Endothelial cell of umbilical vein (primary cell): ENCODE measurements around the gene RRP15. TPM values are rescaled to one million over a fixed set of nuclear protein-coding genes. Genes with fewer than 3 reads are reported as not detected.
A peak's percentile ranks its signal among the peaks of the same experiment; 100 is the strongest.

Experiments
- BruUV-seq: library from RNA; stranded (reverse); fragments of 400-500 nt; replicated peaks from 2 replicates; lab custom pipeline; 2021; lab: Mats Ljungman, UMichigan
- CTCF ChIA-PET: fragments of 300-600, 350-600 bp; sonication (Branson Sonifier 250); formaldehyde crosslinking; loops from one replicate; lab custom pipeline; 2021; ENCODE audit warnings: antibody characterized with exemption, inconsistent platforms; lab: Charles Lee
- POLR2A ChIA-PET: fragments of 300-600, 350-600 bp; sonication (Branson Sonifier 250); formaldehyde crosslinking; loops from one replicate; lab custom pipeline; 2021; ENCODE audit warnings: antibody characterized with exemption, inconsistent platforms; lab: Charles Lee
- DNase-seq: peaks from one replicate; pipeline ENCODE4 v3.0.0-alpha.2; 2011; ENCODE audit warnings: low read depth, low spot score
- FAIRE-seq: peaks from 2 replicates; lab custom pipeline; 2011; peaks lifted over from hg19 to GRCh38; lab: Jason Lieb, UNC
- H2AFZ ChIP-seq: 2 replicates; pipeline ENCODE4 v1.6.0; 2012; ENCODE audit warnings: low read depth, low read length, control low read depth, inconsistent platforms
- H3K27ac ChIP-seq: 2 replicates; pipeline ENCODE4 v1.5.1; 2011; ENCODE audit warnings: low read depth, mild to moderate bottlenecking, control low read depth, low read length, moderate library complexity; ENCODE audit not compliant: insufficient read depth
- H3K27me3 ChIP-seq, 2 experiments: 2 replicates each; pipeline versions ENCODE4 v1.6.0 to v1.6.1; 2011; ENCODE audit warnings: low read length in 2 of 2, mixed read lengths in 1 of 2; ENCODE audit not compliant: control insufficient read depth in 2 of 2, insufficient read depth in 2 of 2
- H3K36me3 ChIP-seq, 2 experiments: 2 replicates in 1 of 2; 3 replicates in 1 of 2; pipeline ENCODE4 v1.5.1; 2011; ENCODE audit warnings: low read length in 2 of 2, mild to moderate bottlenecking in 1 of 2, moderate library complexity in 1 of 2; ENCODE audit not compliant: control insufficient read depth in 2 of 2, insufficient read depth in 2 of 2; ENCODE audit errors: extremely low read depth in 1 of 2
- H3K4me1 ChIP-seq: 3 replicates; pipeline ENCODE4 v1.5.1; 2011; ENCODE audit warnings: mild to moderate bottlenecking, low read length; ENCODE audit not compliant: control insufficient read depth, insufficient read depth; ENCODE audit errors: extremely low read depth
- H3K4me2 ChIP-seq: 2 replicates; pipeline ENCODE4 v1.6.1; 2011; ENCODE audit warnings: low read length, control low read depth, mixed read lengths; ENCODE audit not compliant: insufficient read depth
- H3K4me3 ChIP-seq, 3 experiments: fragments of 200-600 bp in 1 of 3; sonication (generic), shearing (Covaris generic) in 1 of 3; replicated peaks in 1 of 3; 2 replicates each; pipeline ENCODE4 v1.5.1; 2011 to 2016; ENCODE audit warnings: control low read depth in 3 of 3, low read length in 3 of 3, mild to moderate bottlenecking in 2 of 3, inconsistent platforms in 1 of 3, low read depth in 1 of 3, moderate library complexity in 1 of 3; ENCODE audit not compliant: insufficient read depth in 1 of 3
- H3K79me2 ChIP-seq: 2 replicates; pipeline ENCODE4 v1.6.0; 2012; ENCODE audit warnings: low read length, inconsistent platforms; ENCODE audit not compliant: control insufficient read depth, insufficient read depth
- H3K9ac ChIP-seq: replicated peaks from 2 replicates; pipeline ENCODE3; 2011; ENCODE audit warnings: low read length, control low read depth; ENCODE audit not compliant: insufficient read depth; ENCODE audit errors: extremely low read depth
- H3K9me1 ChIP-seq: replicated peaks from 3 replicates; pipeline ENCODE4 v1.6.0; 2011; ENCODE audit warnings: mild to moderate bottlenecking, low read length; ENCODE audit not compliant: control insufficient read depth, insufficient read depth; ENCODE audit errors: extremely low read depth
- H3K9me3 ChIP-seq: replicated peaks from 2 replicates; pipeline ENCODE4 v1.5.1; 2012; ENCODE audit warnings: low read length, inconsistent platforms; ENCODE audit not compliant: control insufficient read depth, insufficient read depth
- H4K20me1 ChIP-seq: replicated peaks from 2 replicates; pipeline ENCODE3; 2011; ENCODE audit warnings: mild to moderate bottlenecking, low read length; ENCODE audit not compliant: control insufficient read depth, insufficient read depth; ENCODE audit errors: extremely low read depth
- CTCF ChIP-seq, 2 donors: IDR thresholded peaks; 1 replicate in 1 of 2; 2 replicates in 1 of 2; pipeline ENCODE4 v1.5.1; 2011; ENCODE audit warnings: low read length in 2 of 2, mild to moderate bottlenecking in 2 of 2, moderate library complexity in 2 of 2, control low read depth in 1 of 2, inconsistent platforms in 1 of 2, low read depth in 1 of 2; ENCODE audit not compliant: insufficient read depth in 1 of 2; ENCODE audit errors: extremely low read depth in 1 of 2
- EZH2 ChIP-seq: IDR thresholded peaks from 2 replicates; pipeline ENCODE4 v1.6.1; 2012; ENCODE audit warnings: borderline replicate concordance, low read depth, mild to moderate bottlenecking, moderate library complexity, low read length, inconsistent platforms; ENCODE audit not compliant: severe bottlenecking
- FOS ChIP-seq: IDR thresholded peaks from 2 replicates; pipeline ENCODE4 v1.6.1; 2011; ENCODE audit warnings: mild to moderate bottlenecking, low read length, moderate library complexity, borderline replicate concordance; ENCODE audit not compliant: insufficient read depth
- GATA2 ChIP-seq: IDR thresholded peaks from 2 replicates; pipeline ENCODE4 v1.7.0; 2011; ENCODE audit warnings: low read depth, mild to moderate bottlenecking, moderate library complexity, mixed read lengths, low read length; ENCODE audit not compliant: insufficient read length, insufficient read depth
- JUN ChIP-seq: IDR thresholded peaks from 2 replicates; pipeline ENCODE4 v1.6.1; 2011; ENCODE audit warnings: borderline replicate concordance, low read depth; ENCODE audit not compliant: insufficient read length, insufficient read depth
- MAX ChIP-seq: IDR thresholded peaks from 2 replicates; pipeline ENCODE4 v1.6.1; 2011; ENCODE audit not compliant: insufficient read depth, insufficient read length
- MYC ChIP-seq: IDR thresholded peaks from one replicate; pipeline ENCODE4 v1.6.1; 2011; ENCODE audit warnings: mild to moderate bottlenecking, low read depth, low read length
- POLR2A ChIP-seq: IDR thresholded peaks from 2 replicates; pipeline ENCODE4 v1.6.1; 2012; ENCODE audit warnings: low read depth, mild to moderate bottlenecking, control low read depth, low read length
- POLR2AphosphoS5 ChIP-seq: IDR thresholded peaks from 2 replicates; pipeline ENCODE4 v1.6.1; 2012; ENCODE audit warnings: low read depth, mild to moderate bottlenecking, control low read depth, low read length, moderate library complexity; ENCODE audit not compliant: insufficient read depth
- dilution Hi-C: fragments of 300-500 bp; cut with MboI; formaldehyde crosslinking; loops from one replicate; pipeline ENCODE4 v1.15.0; 2019; ENCODE audit warnings: low sequenced_read_pairs; ENCODE audit not compliant: extremely low pct_ligation_motif_present
- intact Hi-C: fragments of 100-400 bp; cut with micrococcal nuclease; formaldehyde crosslinking; loops from one replicate; pipeline ENCODE4 v1.10.0; 2022
- polyA plus RNA-seq, 4 experiments: library from polyadenylated mRNA; depleted of rRNA in 3 of 4; stranded (reverse) in 3 of 4; unstranded in 1 of 4; fragments of >200 nt; gene quantifications; 2 replicates each; pipeline versions ENCODE4 v1.2.1 to v1.2.3, GENCODE V29; 2011 to 2012; ENCODE audit warnings: missing spikeins in 1 of 4
- total RNA-seq: library from RNA; stranded (reverse); gene quantifications from 2 replicates; pipeline ENCODE4 v1.2.3, GENCODE V29; 2021

The RRP15 gene
- total and polyA plus RNA-seq, 2 donors (not counting 3 experiments of a cell fraction or from before 2014, with no cell fraction given): 1.0 to 17.3 TPM

- no peaks in the 10 kb centered on the region for H3K79me2 ChIP-seq
- H3K9me1 ChIP-seq: no peaks in the 10 kb centered on the region
- FAIRE-seq (peak; percentile 44), DNase-seq (no peak)
- no TSS peak for BruUV-seq
- ChIA-PET POLR2A (no interaction called here), CTCF (interaction anchor here (0.6 to 2.1 kb wide), 4 partner anchors 10 to 700 kb away, joined by 3 to 5 read pairs (median 4); no protein-coding TSS in a partner anchor)
- no peaks in the 10 kb centered on the region for H4K20me1 ChIP-seq
- no peaks in the 10 kb centered on the region for H3K9me3 ChIP-seq
- TF ChIP-seq GATA2: no peak
- no peak for TF ChIP-seq CTCF (IDR thresholded peaks at IDR 0.05; ENCODE audit: extremely low read depth in 1 of 2, insufficient read depth in 1 of 2, low read depth in 1 of 2, low read length in 2 of 2)
- TF ChIP-seq MAX: no peak
- TF ChIP-seq MYC: no peak
- TF ChIP-seq FOS: no peak
- TF ChIP-seq POLR2AphosphoS5: no peak
- TF ChIP-seq EZH2: no peak
- TF ChIP-seq POLR2A: no peak
- no peak for TF ChIP-seq JUN
- H3K4me1 ChIP-seq: peaks cover 6% of the 10 kb centered on the region
- H3K27me3 ChIP-seq: no peaks in the 10 kb centered on the region
- no peak overlapping the region for H2AFZ ChIP-seq
- H3K27ac ChIP-seq: no peak overlapping the region
- no peak overlapping the region for H3K4me3 ChIP-seq
- H3K9ac ChIP-seq: no peak overlapping the region
- dilution Hi-C loops: no loop called here
- no peaks in the 10 kb centered on the region for H3K36me3 ChIP-seq
- intact Hi-C loops: no loop called here
- no peak overlapping the region for H3K4me2 ChIP-seq
Observed at GRCh38 chr1:218367118-218367517, 82.0 kb downstream of the RRP15 start.
